GM19099 (cell line): Measurements from ENCODE around the gene TUG1.

Experiments
- POLR2A ChIP-seq: IDR thresholded peaks from 3 replicates; pipeline ENCODE4 v1.6.1; 2011; ENCODE audit warnings: low read depth; ENCODE audit not compliant: insufficient read length; ENCODE audit errors: extremely low read depth

TUG1 gene

GRCh38 chr22:30968924-30969531 is at the start of gene TUG1:
TSS of gene TUG1 (plus strand) at chr22:30969265.
- TF ChIP-seq POLR2A, result peak; percentile 70

- no peak for TF ChIP-seq POLR2A
Observed at GRCh38 chr22:30919973-30920372, 49.1 kb upstream of the TUG1 start.

GRCh38 chr22:30920407-30920806 is 48.7 kb upstream of the TUG1 start:
- TF ChIP-seq POLR2A, result no peak

GRCh38 chr22:30921108-30921507 is 48.0 kb upstream of the TUG1 start:
- TF ChIP-seq POLR2A, result no peak

GRCh38 chr22:30922151-30922611 is 46.9 kb upstream of the TUG1 start:
- TF ChIP-seq POLR2A, result peak; percentile 59

GRCh38 chr22:30923168-30923900 is 45.7 kb upstream of the TUG1 start:
- TF ChIP-seq POLR2A, result no peak

- TF ChIP-seq POLR2A, result no peak
Observed at GRCh38 chr22:30925667-30926066, 43.4 kb upstream of the TUG1 start.

GRCh38 chr22:30926706-30927105 is 42.4 kb upstream of the TUG1 start:
- TF ChIP-seq POLR2A, result no peak

GRCh38 chr22:30927806-30928205 is 41.3 kb upstream of the TUG1 start:
- no peak for TF ChIP-seq POLR2A

- TF ChIP-seq POLR2A, result no peak
Observed at GRCh38 chr22:30928401-30928800, 40.7 kb upstream of the TUG1 start.

GRCh38 chr22:30930228-30930627 is 38.8 kb upstream of the TUG1 start:
- TF ChIP-seq POLR2A, result no peak

GRCh38 chr22:30931541-30932300 is 37.3 kb upstream of the TUG1 start:
- TF ChIP-seq POLR2A, result no peak

- TF ChIP-seq POLR2A, result no peak
Observed at GRCh38 chr22:30932661-30933060, 36.4 kb upstream of the TUG1 start.

GRCh38 chr22:30933457-30933856 is 35.6 kb upstream of the TUG1 start:
- TF ChIP-seq POLR2A, result no peak

GRCh38 chr22:30934053-30934452 is 35.0 kb upstream of the TUG1 start:
- TF ChIP-seq POLR2A, result no peak
